IPS DF 6.9 (cell line): ENCODE measurements around the gene SEPTIN2.
"Not testable (repeated sequence)": the region's sequence is repeated elsewhere in the genome, so short reads cannot be mapped to it uniquely, and the experiment has no call there.

Experiments
- DNase-seq: peaks from one replicate; pipeline ENCODE4 v3.0.0-alpha.2; 2013; ENCODE audit warnings: low read depth, low spot score
- H3K27ac ChIP-seq: one replicate; pipeline ENCODE4 v1.5.1; 2013; ENCODE audit warnings: low read length, control low read depth
- H3K27me3 ChIP-seq: 2 replicates; pipeline ENCODE4 v1.6.1; 2013; ENCODE audit warnings: mild to moderate bottlenecking, low read length; ENCODE audit not compliant: control insufficient read depth, insufficient read depth
- H3K36me3 ChIP-seq: 2 replicates; pipeline ENCODE4 v1.6.1; 2013; ENCODE audit warnings: low read length; ENCODE audit not compliant: control insufficient read depth, insufficient read depth
- H3K4me1 ChIP-seq: 2 replicates; pipeline ENCODE4 v1.6.1; 2013; ENCODE audit warnings: low read length; ENCODE audit not compliant: control insufficient read depth, insufficient read depth
- H3K4me3 ChIP-seq: 2 replicates; pipeline ENCODE4 v1.5.1; 2013; ENCODE audit warnings: mild to moderate bottlenecking, low read length
- H3K9me3 ChIP-seq: 2 replicates; pipeline ENCODE4 v1.6.1; 2013; ENCODE audit warnings: low read length, inconsistent platforms; ENCODE audit not compliant: control insufficient read depth, insufficient read depth
- WGBS: extraction: QIAGEN DNeasy Blood & Tissue Kit; methylation state at CpG from one replicate; pipeline ENCODE4 v1.1.7; 2013; ENCODE audit warnings: mixed read lengths, missing lambda C conversion rate; ENCODE audit not compliant: insufficient read length, insufficient coverage; 5-methylcytosine and 5-hydroxymethylcytosine counted together

The SEPTIN2 gene

GRCh38 chr2:241379481-241380480 lies 64.1 kb downstream of the SEPTIN2 start:
- no peak for DNase-seq
- H3K4me3 ChIP-seq: no peak overlapping the region
- H3K36me3 ChIP-seq: no peaks in the 10 kb centered on the region
- H3K4me1 ChIP-seq: no peaks in the 10 kb centered on the region
- no peak overlapping the region for H3K27ac ChIP-seq
- no CpG with 5 or more reads among the region's 9 CpGs for WGBS
- no peaks in the 10 kb centered on the region for H3K9me3 ChIP-seq
- no peaks in the 10 kb centered on the region for H3K27me3 ChIP-seq

GRCh38 chr2:241381872-241382271 lies 66.1 kb downstream of the SEPTIN2 start:
- DNase-seq: no peak
- Histone ChIP-seq H3K36me3 (no peaks in the 10 kb centered on the region), H3K4me3 (no peak overlapping the region), H3K27ac (no peak overlapping the region), H3K27me3 (no peaks in the 10 kb centered on the region), H3K9me3 (no peaks in the 10 kb centered on the region), H3K4me1 (no peaks in the 10 kb centered on the region)
- no CpG with 5 or more reads among the region's 4 CpGs for WGBS

GRCh38 chr2:241385450-241385849 lies 69.7 kb downstream of the SEPTIN2 start:
- H3K27ac ChIP-seq, H3K4me3 ChIP-seq, H3K9me3 ChIP-seq, H3K27me3 ChIP-seq, H3K36me3 ChIP-seq, DNase-seq, H3K4me1 ChIP-seq: not testable (repeated sequence)
- 100% methylated on average over 2 of the region's 7 CpGs for WGBS

GRCh38 chr2:241386519-241386918 lies 70.8 kb downstream of the SEPTIN2 start:
- H3K9me3 ChIP-seq: no peaks in the 10 kb centered on the region
- H3K36me3 ChIP-seq: no peaks in the 10 kb centered on the region
- H3K4me3 ChIP-seq: no peak overlapping the region
- H3K4me1 ChIP-seq: no peaks in the 10 kb centered on the region
- H3K27me3 ChIP-seq: no peaks in the 10 kb centered on the region
- DNase-seq: no peak
- 100% methylated on average over 2 of the region's 6 CpGs for WGBS
- H3K27ac ChIP-seq: no peak overlapping the region

- no peak for DNase-seq
- Histone ChIP-seq H3K36me3 (no peaks in the 10 kb centered on the region), H3K27me3 (no peaks in the 10 kb centered on the region), H3K4me3 (no peak overlapping the region), H3K9me3 (no peaks in the 10 kb centered on the region), H3K4me1 (0 out of 2 replicates have a peak, but pooled peaks cover 1% of the 10 kb centered on the region), H3K27ac (no peak overlapping the region)
- no CpG with 5 or more reads among the region's 2 CpGs for WGBS
Observed at GRCh38 chr2:241389697-241390096, 74.0 kb downstream of the SEPTIN2 start.

- no peaks in the 10 kb centered on the region for H3K27me3 ChIP-seq
- WGBS: no CpG with 5 or more reads among the region's 9 CpGs
- no peak for DNase-seq
- H3K4me3 ChIP-seq: no peak overlapping the region
- no peak overlapping the region for H3K27ac ChIP-seq
- H3K4me1 ChIP-seq: 0 out of 2 replicates have a peak, but pooled peaks cover 1% of the 10 kb centered on the region
- H3K36me3 ChIP-seq: no peaks in the 10 kb centered on the region
- no peaks in the 10 kb centered on the region for H3K9me3 ChIP-seq
Observed at GRCh38 chr2:241390301-241391206, 74.8 kb downstream of the SEPTIN2 start.

- H3K4me1 ChIP-seq: 0 out of 2 replicates have a peak, but pooled peaks cover 1% of the 10 kb centered on the region
- DNase-seq: peak; percentile 22
- WGBS: no CpG with 5 or more reads among the region's 6 CpGs
- H3K27ac ChIP-seq: no peak overlapping the region
- H3K27me3 ChIP-seq: no peaks in the 10 kb centered on the region
- no peaks in the 10 kb centered on the region for H3K36me3 ChIP-seq
- H3K4me3 ChIP-seq: no peak overlapping the region
- no peaks in the 10 kb centered on the region for H3K9me3 ChIP-seq
Observed at GRCh38 chr2:241391892-241392665, 76.4 kb downstream of the SEPTIN2 start.

- WGBS: no CpG with 5 or more reads among the region's 4 CpGs
Observed at GRCh38 chr2:241392753-241393152, 77.0 kb downstream of the SEPTIN2 start.

GRCh38 chr2:241393524-241394196 lies 77.9 kb downstream of the SEPTIN2 start:
- Histone ChIP-seq H3K4me1 (0 out of 2 replicates have a peak, but pooled peaks cover 1% of the 10 kb centered on the region), H3K27me3 (no peaks in the 10 kb centered on the region), H3K4me3 (no peak overlapping the region), H3K36me3 (no peaks in the 10 kb centered on the region), H3K9me3 (no peaks in the 10 kb centered on the region), H3K27ac (no peak overlapping the region)
- DNase-seq: no peak
- no CpG with 5 or more reads among the region's 3 CpGs for WGBS

More at GRCh38 chr2:241392753-241393152, 77.0 kb downstream of the SEPTIN2 start:
- H3K4me1 ChIP-seq, H3K27ac ChIP-seq, H3K9me3 ChIP-seq, DNase-seq, H3K27me3 ChIP-seq, H3K4me3 ChIP-seq, H3K36me3 ChIP-seq: not testable (repeated sequence)
